Measurements from ENCODE around the gene EPB41. TPM values are rescaled to one million over a fixed set of nuclear protein-coding genes. Genes with fewer than 3 reads are reported as not detected.

EPB41 gene
- total RNA-seq, 5 donors from 2014 or later (not counting 1 experiment from before 2014, with no cell fraction given), result 199 to 257 (median 241) TPM

GRCh38 chr1:29121516-29121935, 207.2 kb downstream of the EPB41 start:
- H3K36me3 ChIP-seq (ENCODE audit: control insufficient read depth in 2 of 2, extremely low read depth in 1 of 2, insufficient read depth in 1 of 2, low read length in 1 of 2), result peaks cover 0 to 24% of the 10 kb centered on the region in 2 donors
- Mint-ChIP-seq H3K27ac (no peak overlapping the region), H3K4me3 (no peak overlapping the region), H3K9me3 (no peaks in the 10 kb centered on the region), H3K36me3 (peaks cover 20% of the 10 kb centered on the region), H3K27me3 (peaks cover 11 to 25% of the 10 kb centered on the region in 2 donors), H3K4me1 (peaks cover 9 to 20% (median 11%) of the 10 kb centered on the region in 3 donors)
- H3K27ac ChIP-seq (ENCODE audit: low read length), result no peak overlapping the region
- POLR2A ChIA-PET, result no interaction called here
- peak overlapping the region in 1 of 2 donors; percentile 39 for H3K4me3 ChIP-seq (ENCODE audit: control insufficient read depth in 1 of 2, extremely low read depth in 1 of 2, low read length in 1 of 2)
- DNase-seq (peak in 4 of 35 experiments; percentile 10 to 24 (median 18)), ATAC-seq (replicated peaks in 1 of 4) (peak; percentile 9 to 16 (median 12))
- H3K9me3 ChIP-seq, result no peaks in the 10 kb centered on the region
- WGBS (ENCODE audit: insufficient coverage), result 3% methylated on average over 48 of the region's 59 CpGs
- peaks cover 5 to 41% of the 10 kb centered on the region in 2 experiments for H3K4me1 ChIP-seq (ENCODE audit: control insufficient read depth in 1 of 2, extremely low read depth in 1 of 2, insufficient read depth in 2 of 2, low read length in 2 of 2)
- H3K27me3 ChIP-seq (replicated peaks in 1 of 2; ENCODE audit: control insufficient read depth in 2 of 2, extremely low read depth in 1 of 2, insufficient read depth in 2 of 2, low read length in 1 of 2), result peaks cover 0 to 55% of the 10 kb centered on the region in 2 experiments
- CTCF ChIA-PET, result interaction anchor here (0.6 to 1.0 kb wide), 2 partner anchors 81 to 548 kb away, joined by 3 to 4 read pairs; no protein-coding TSS in a partner anchor

- ChIA-PET POLR2A (interaction anchor here in 1 of 2 donors (0.6 kb wide), 1 partner anchor 9 kb away, joined by 3 read pairs; no protein-coding TSS in a partner anchor), CTCF (interaction anchor here (0.6 to 1.0 kb wide), 2 partner anchors 80 to 549 kb away, joined by 3 to 4 read pairs; no protein-coding TSS in a partner anchor)
- peaks cover 0 to 55% of the 10 kb centered on the region in 2 experiments for H3K27me3 ChIP-seq (replicated peaks in 1 of 2; ENCODE audit: control insufficient read depth in 2 of 2, extremely low read depth in 1 of 2, insufficient read depth in 2 of 2, low read length in 1 of 2)
- H3K4me1 Mint-ChIP-seq, result peaks cover 9 to 20% (median 11%) of the 10 kb centered on the region in 3 donors
- no peaks in the 10 kb centered on the region for H3K9me3 ChIP-seq
- H3K36me3 ChIP-seq (ENCODE audit: control insufficient read depth in 2 of 2, extremely low read depth in 1 of 2, insufficient read depth in 1 of 2, low read length in 1 of 2), result peaks cover 0 to 18% of the 10 kb centered on the region in 2 donors
- peak overlapping the region; percentile 47 to 76 (median 54) for H3K4me3 Mint-ChIP-seq
- no peaks in the 10 kb centered on the region for H3K9me3 Mint-ChIP-seq
- ATAC-seq (replicated peaks in 1 of 4) (no peak), DNase-seq (peak in 2 of 35 experiments; percentile 18 to 25)
- peaks cover 11 to 25% of the 10 kb centered on the region in 2 donors for H3K27me3 Mint-ChIP-seq
- WGBS (ENCODE audit: insufficient coverage), result 3% methylated on average over 75 of the region's 81 CpGs
- no peak overlapping the region for H3K27ac ChIP-seq (ENCODE audit: low read length)
- H3K4me3 ChIP-seq (ENCODE audit: control insufficient read depth in 1 of 2, extremely low read depth in 1 of 2, low read length in 1 of 2), result peak overlapping the region in 1 of 2 donors; percentile 39
- peaks cover 17% of the 10 kb centered on the region for H3K36me3 Mint-ChIP-seq
- H3K4me1 ChIP-seq (ENCODE audit: control insufficient read depth in 1 of 2, extremely low read depth in 1 of 2, insufficient read depth in 2 of 2, low read length in 2 of 2), result peaks cover 5 to 41% of the 10 kb centered on the region in 2 experiments
- no peak overlapping the region for H3K27ac Mint-ChIP-seq
These were observed 207.7 kb downstream of the EPB41 start for GRCh38 chr1:29121936-29122681.

GRCh38 chr1:29122682-29123052, 208.3 kb downstream of the EPB41 start:
- peaks cover 0 to 12% of the 10 kb centered on the region in 2 donors for H3K36me3 ChIP-seq (ENCODE audit: control insufficient read depth in 2 of 2, extremely low read depth in 1 of 2, insufficient read depth in 1 of 2, low read length in 1 of 2)
- ChIA-PET CTCF (no interaction called here), POLR2A (interaction anchor here in 1 of 2 donors (0.6 kb wide), 1 partner anchor 9 kb away, joined by 3 read pairs; no protein-coding TSS in a partner anchor)
- Mint-ChIP-seq H3K36me3 (peaks cover 11% of the 10 kb centered on the region), H3K4me1 (peaks cover 9 to 20% (median 11%) of the 10 kb centered on the region in 3 donors), H3K4me3 (peak overlapping the region; percentile 34 to 76 (median 58)), H3K27me3 (peaks cover 11 to 25% of the 10 kb centered on the region in 2 donors), H3K9me3 (no peaks in the 10 kb centered on the region), H3K27ac (no peak overlapping the region)
- no peak overlapping the region for H3K27ac ChIP-seq (ENCODE audit: low read length)
- peak in 2 of 35 experiments; percentile 20 to 21 for DNase-seq
- peak in 1 of 4 experiments; percentile 2 for ATAC-seq (replicated peaks in 1 of 4)
- 7% methylated on average over 34 of the region's 34 CpGs for WGBS (ENCODE audit: insufficient coverage)
- H3K4me1 ChIP-seq (ENCODE audit: control insufficient read depth in 1 of 2, extremely low read depth in 1 of 2, insufficient read depth in 2 of 2, low read length in 2 of 2), result peaks cover 5 to 41% of the 10 kb centered on the region in 2 experiments
- H3K27me3 ChIP-seq (replicated peaks in 1 of 2; ENCODE audit: control insufficient read depth in 2 of 2, extremely low read depth in 1 of 2, insufficient read depth in 2 of 2, low read length in 1 of 2), result peaks cover 0 to 55% of the 10 kb centered on the region in 2 experiments
- no peaks in the 10 kb centered on the region for H3K9me3 ChIP-seq
- peak overlapping the region in 1 of 2 donors; percentile 39 for H3K4me3 ChIP-seq (ENCODE audit: control insufficient read depth in 1 of 2, extremely low read depth in 1 of 2, low read length in 1 of 2)

GRCh38 chr1:29123053-29123886, 208.9 kb downstream of the EPB41 start:
- H3K4me3 ChIP-seq (ENCODE audit: control insufficient read depth in 1 of 2, extremely low read depth in 1 of 2, low read length in 1 of 2), result peak overlapping the region; percentile 34 to 65

GRCh38 chr1:29123887-29124365, 209.6 kb downstream of the EPB41 start, which contains the start of gene TMEM200B:
Gene TMEM200B (minus strand): TSS chr1:29123903. CDS start chr1:29121828, 2,075 bp downstream.
- 2% methylated on average over 44 of the region's 46 CpGs for WGBS (ENCODE audit: insufficient coverage)
- Mint-ChIP-seq H3K9me3 (no peaks in the 10 kb centered on the region), H3K27me3 (peaks cover 11 to 25% of the 10 kb centered on the region in 2 donors), H3K36me3 (peaks cover 3% of the 10 kb centered on the region), H3K27ac (no peak within 1 kb of the TSS), H3K4me3 (peak within 1 kb of the TSS; percentile 61 to 87 (median 72)), H3K4me1 (peaks cover 9 to 20% (median 11%) of the 10 kb centered on the region in 3 donors)
- ChIA-PET CTCF (interaction anchor here in 1 of 2 donors (0.6 kb wide), 1 partner anchor 915 kb away, joined by 4 read pairs; no protein-coding TSS in a partner anchor), POLR2A (interaction anchor here in 1 of 2 donors (0.7 kb wide), 1 partner anchor 637 kb away, joined by 4 read pairs; no protein-coding TSS in a partner anchor)
- H3K27ac ChIP-seq (ENCODE audit: low read length), result no peak within 1 kb of the TSS
- H3K36me3 ChIP-seq (ENCODE audit: control insufficient read depth in 2 of 2, extremely low read depth in 1 of 2, insufficient read depth in 1 of 2, low read length in 1 of 2), result peaks cover 0 to 2% of the 10 kb centered on the region in 2 donors
- H3K9me3 ChIP-seq, result no peaks in the 10 kb centered on the region
- ATAC-seq (replicated peaks in 1 of 4), result peak in 3 of 4 experiments; percentile 15 to 29 (median 23)
- H3K4me1 ChIP-seq (ENCODE audit: control insufficient read depth in 1 of 2, extremely low read depth in 1 of 2, insufficient read depth in 2 of 2, low read length in 2 of 2), result peaks cover 5 to 41% of the 10 kb centered on the region in 2 experiments
- peak in 1 of 35 experiments; percentile 19 for DNase-seq
- peak within 1 kb of the TSS; percentile 53 to 78 for H3K4me3 ChIP-seq (ENCODE audit: control insufficient read depth in 1 of 2, extremely low read depth in 1 of 2, low read length in 1 of 2)
- peaks cover 0 to 61% of the 10 kb centered on the region in 2 experiments for H3K27me3 ChIP-seq (replicated peaks in 1 of 2; ENCODE audit: control insufficient read depth in 2 of 2, extremely low read depth in 1 of 2, insufficient read depth in 2 of 2, low read length in 1 of 2)

More at GRCh38 chr1:29123053-29123886, 208.9 kb downstream of the EPB41 start:
- no peaks in the 10 kb centered on the region for H3K9me3 ChIP-seq
- H3K27me3 ChIP-seq (replicated peaks in 1 of 2; ENCODE audit: control insufficient read depth in 2 of 2, extremely low read depth in 1 of 2, insufficient read depth in 2 of 2, low read length in 1 of 2), result peaks cover 0 to 55% of the 10 kb centered on the region in 2 experiments
- CTCF ChIA-PET, result no interaction called here
- POLR2A ChIA-PET, result no interaction called here
- peaks cover 5 to 41% of the 10 kb centered on the region in 2 experiments for H3K4me1 ChIP-seq (ENCODE audit: control insufficient read depth in 1 of 2, extremely low read depth in 1 of 2, insufficient read depth in 2 of 2, low read length in 2 of 2)
- DNase-seq, result peak in 12 of 35 experiments; percentile 12 to 45 (median 28)
- Mint-ChIP-seq H3K27me3 (peaks cover 11 to 25% of the 10 kb centered on the region in 2 donors), H3K4me3 (peak overlapping the region; percentile 58 to 76 (median 69)), H3K36me3 (peaks cover 9% of the 10 kb centered on the region), H3K4me1 (peaks cover 9 to 20% (median 11%) of the 10 kb centered on the region in 3 donors), H3K9me3 (no peaks in the 10 kb centered on the region), H3K27ac (no peak overlapping the region)
- peak in 1 of 4 experiments; percentile 9 for ATAC-seq (replicated peaks in 1 of 4)
- peaks cover 0 to 8% of the 10 kb centered on the region in 2 donors for H3K36me3 ChIP-seq (ENCODE audit: control insufficient read depth in 2 of 2, extremely low read depth in 1 of 2, insufficient read depth in 1 of 2, low read length in 1 of 2)
- 6% methylated on average over 69 of the region's 70 CpGs for WGBS (ENCODE audit: insufficient coverage)
- H3K27ac ChIP-seq (ENCODE audit: low read length), result no peak overlapping the region
